Measurements from ENCODE around the gene RAB18.

RAB18 gene

DNA sequence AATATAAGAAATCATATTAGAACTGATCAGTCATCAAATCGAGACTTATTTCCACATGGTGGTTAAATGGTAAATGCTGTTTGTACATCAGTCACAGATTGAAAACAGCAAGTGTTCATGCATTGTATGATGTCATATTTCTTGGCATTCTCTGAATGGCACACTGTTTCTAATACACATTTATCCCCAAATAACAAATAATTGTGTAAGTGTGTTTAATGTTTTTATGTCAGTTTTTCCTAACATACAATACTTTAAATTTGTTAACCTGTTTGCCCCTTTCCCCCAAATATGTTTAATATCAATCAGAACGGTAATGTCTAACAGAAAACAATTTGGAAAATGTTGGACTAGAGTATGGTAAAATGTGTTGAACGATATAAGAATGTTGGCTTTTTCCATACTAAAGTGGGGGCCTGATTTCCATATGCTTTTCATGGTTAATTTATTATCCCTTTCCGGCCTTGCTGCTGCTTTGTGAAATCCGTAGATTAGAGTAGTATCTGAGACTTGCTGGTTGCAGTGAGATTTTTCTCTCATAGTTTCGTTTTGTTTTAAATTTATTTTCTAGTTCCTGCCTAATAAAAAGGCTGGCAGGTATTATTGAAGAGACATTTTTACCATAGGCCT is 23.7 kb downstream of the RAB18 start:
- Histone ChIP-seq H3K4me3 (ENCODE audit: insufficient read depth, low read depth, low read length, poor library complexity, severe bottlenecking) (no peak overlapping the region), H3K36me3 (ENCODE audit: control insufficient read depth, insufficient read depth, low read length) (no peaks in the 10 kb centered on the region), H3K9me3 (ENCODE audit: control insufficient read depth, low read length) (no peaks in the 10 kb centered on the region), H3K27me3 (replicated peaks; ENCODE audit: control insufficient read depth, insufficient read depth, low read length, poor library complexity, severe bottlenecking) (no peaks in the 10 kb centered on the region), H3K27ac (ENCODE audit: insufficient read depth, low read length, poor library complexity, severe bottlenecking) (no peak overlapping the region), H3K4me1 (ENCODE audit: control insufficient read depth, insufficient read depth, low read length, poor library complexity, severe bottlenecking) (peaks cover 4% of the 10 kb centered on the region)
- no peak for DNase-seq

DNA sequence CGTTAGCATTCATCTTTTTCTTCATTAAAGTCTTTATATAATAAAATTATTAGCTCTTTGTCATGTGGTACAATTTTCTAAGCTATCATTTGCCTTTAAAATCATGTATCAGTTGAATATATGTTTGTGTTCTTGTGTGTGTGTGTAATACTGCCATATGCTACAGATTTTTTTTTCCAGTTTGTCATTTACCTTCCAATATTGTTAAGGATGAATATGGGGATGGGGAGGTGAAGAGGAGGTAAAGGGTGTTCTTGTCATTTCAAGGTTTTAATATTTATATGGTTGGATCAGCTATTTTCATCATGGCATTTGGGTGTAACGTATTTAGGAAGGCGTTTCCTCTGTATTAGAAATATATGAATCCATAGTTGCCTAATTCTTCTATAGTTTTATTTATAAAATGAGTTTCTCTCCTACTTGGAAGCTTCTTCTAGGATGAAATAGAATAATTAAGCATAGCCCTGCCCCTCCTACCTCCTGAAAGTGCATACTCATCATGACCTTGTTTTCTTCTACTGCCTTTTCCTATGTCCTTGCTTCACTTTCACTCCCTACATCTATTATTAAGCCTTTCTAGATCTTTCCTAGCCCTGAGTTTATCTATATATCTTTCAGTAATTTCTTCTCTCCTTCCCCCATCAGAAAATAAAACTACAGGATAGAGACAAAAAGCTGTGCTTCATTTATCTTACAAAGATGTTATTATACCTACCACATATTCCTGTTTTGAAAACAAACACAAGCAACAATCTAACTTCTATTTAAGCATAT is 25.1 kb downstream of the RAB18 start:
- Histone ChIP-seq H3K36me3 (ENCODE audit: control insufficient read depth, insufficient read depth, low read length) (peaks cover 7% of the 10 kb centered on the region), H3K9me3 (ENCODE audit: control insufficient read depth, low read length) (no peaks in the 10 kb centered on the region), H3K4me3 (ENCODE audit: insufficient read depth, low read depth, low read length, poor library complexity, severe bottlenecking) (no peak overlapping the region), H3K4me1 (ENCODE audit: control insufficient read depth, insufficient read depth, low read length, poor library complexity, severe bottlenecking) (no peaks in the 10 kb centered on the region), H3K27me3 (replicated peaks; ENCODE audit: control insufficient read depth, insufficient read depth, low read length, poor library complexity, severe bottlenecking) (no peaks in the 10 kb centered on the region), H3K27ac (ENCODE audit: insufficient read depth, low read length, poor library complexity, severe bottlenecking) (no peak overlapping the region)
- no peak for DNase-seq

DNA sequence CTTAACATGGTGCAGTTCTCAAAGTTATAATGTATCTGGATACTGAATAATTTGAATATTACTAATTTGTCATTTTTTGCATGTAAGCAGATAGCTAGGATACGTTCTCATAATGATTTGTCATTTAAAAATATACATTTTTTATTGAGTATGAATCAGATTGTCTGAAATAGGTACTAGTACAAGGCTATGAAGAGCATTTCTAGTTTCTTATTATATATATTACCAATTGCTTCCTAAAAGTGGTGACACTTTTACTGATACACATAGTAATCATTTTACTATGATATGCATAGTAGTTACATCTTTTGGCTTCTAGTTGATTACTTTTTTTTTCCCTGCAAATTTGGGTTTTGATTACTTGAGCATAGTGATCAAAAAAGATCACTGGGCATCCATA is 26.4 kb downstream of the RAB18 start:
- H3K27ac ChIP-seq (ENCODE audit: insufficient read depth, low read length, poor library complexity, severe bottlenecking), result no peak overlapping the region
- DNase-seq, result no peak
- no peaks in the 10 kb centered on the region for H3K9me3 ChIP-seq (ENCODE audit: control insufficient read depth, low read length)
- H3K4me3 ChIP-seq (ENCODE audit: insufficient read depth, low read depth, low read length, poor library complexity, severe bottlenecking), result no peak overlapping the region
- H3K36me3 ChIP-seq (ENCODE audit: control insufficient read depth, insufficient read depth, low read length), result peaks cover 16% of the 10 kb centered on the region
- H3K27me3 ChIP-seq (replicated peaks; ENCODE audit: control insufficient read depth, insufficient read depth, low read length, poor library complexity, severe bottlenecking), result no peaks in the 10 kb centered on the region
- no peaks in the 10 kb centered on the region for H3K4me1 ChIP-seq (ENCODE audit: control insufficient read depth, insufficient read depth, low read length, poor library complexity, severe bottlenecking)

DNA sequence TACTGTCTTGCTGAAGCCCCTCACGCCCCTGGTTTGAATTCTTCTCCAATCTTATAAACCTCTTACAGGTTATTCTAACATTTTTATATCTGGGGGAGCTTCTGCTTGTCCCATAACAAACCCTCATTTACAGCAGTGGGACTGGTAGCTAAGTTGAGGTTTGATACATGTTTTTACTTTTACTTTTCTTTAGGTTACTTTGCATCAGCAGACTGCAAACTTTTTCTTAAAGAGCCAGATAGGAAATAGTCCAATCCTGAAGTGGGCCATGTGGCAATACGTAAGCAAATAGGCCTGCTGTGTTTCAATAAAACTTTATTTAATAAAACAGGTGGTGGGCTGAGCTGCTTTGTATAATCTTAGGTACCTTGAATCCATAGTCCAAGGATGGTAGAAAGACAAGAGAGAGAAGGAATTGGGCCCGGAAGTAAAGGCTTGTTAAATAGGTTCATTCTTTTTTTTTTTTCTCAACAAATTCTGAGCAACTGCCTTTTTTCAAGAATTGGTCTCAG is 27.3 kb downstream of the RAB18 start:
- H3K27ac ChIP-seq (ENCODE audit: insufficient read depth, low read length, poor library complexity, severe bottlenecking), result no peak overlapping the region
- DNase-seq, result no peak
- no peaks in the 10 kb centered on the region for H3K4me1 ChIP-seq (ENCODE audit: control insufficient read depth, insufficient read depth, low read length, poor library complexity, severe bottlenecking)
- H3K27me3 ChIP-seq (replicated peaks; ENCODE audit: control insufficient read depth, insufficient read depth, low read length, poor library complexity, severe bottlenecking), result no peaks in the 10 kb centered on the region
- no peaks in the 10 kb centered on the region for H3K9me3 ChIP-seq (ENCODE audit: control insufficient read depth, low read length)
- H3K4me3 ChIP-seq (ENCODE audit: insufficient read depth, low read depth, low read length, poor library complexity, severe bottlenecking), result no peak overlapping the region
- peaks cover 16% of the 10 kb centered on the region for H3K36me3 ChIP-seq (ENCODE audit: control insufficient read depth, insufficient read depth, low read length)

DNA sequence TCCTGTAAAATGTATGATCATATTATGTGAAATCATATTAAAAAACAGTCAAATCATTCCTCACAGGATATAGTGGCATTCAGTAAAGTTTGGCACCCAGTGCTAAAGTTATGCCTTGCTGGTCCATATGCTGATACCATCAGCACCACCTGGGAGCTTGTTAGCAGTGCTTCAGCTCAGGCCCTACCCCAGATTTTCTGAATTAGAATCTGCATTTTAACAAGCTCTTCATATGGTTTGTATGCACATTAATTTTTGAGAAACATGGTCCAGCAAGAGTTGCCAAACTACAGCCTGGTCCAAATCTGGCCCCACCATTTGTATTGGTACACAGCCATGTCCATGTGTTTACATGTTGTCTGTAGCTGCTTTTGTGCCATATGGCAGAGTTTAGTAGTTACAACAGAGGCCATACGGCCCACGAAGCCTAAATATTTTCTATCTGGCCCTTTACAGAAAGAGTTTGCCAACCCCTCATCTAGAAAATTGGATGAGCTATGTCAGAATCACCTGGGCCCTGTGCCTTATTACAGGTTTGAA is 30.1 kb downstream of the RAB18 start:
- DNase-seq, result no peak
- H3K4me1 ChIP-seq (ENCODE audit: control insufficient read depth, insufficient read depth, low read length, poor library complexity, severe bottlenecking), result no peaks in the 10 kb centered on the region
- no peak overlapping the region for H3K4me3 ChIP-seq (ENCODE audit: insufficient read depth, low read depth, low read length, poor library complexity, severe bottlenecking)
- H3K9me3 ChIP-seq (ENCODE audit: control insufficient read depth, low read length), result no peaks in the 10 kb centered on the region
- H3K27me3 ChIP-seq (replicated peaks; ENCODE audit: control insufficient read depth, insufficient read depth, low read length, poor library complexity, severe bottlenecking), result no peaks in the 10 kb centered on the region
- no peak overlapping the region for H3K27ac ChIP-seq (ENCODE audit: insufficient read depth, low read length, poor library complexity, severe bottlenecking)
- H3K36me3 ChIP-seq (ENCODE audit: control insufficient read depth, insufficient read depth, low read length), result peaks cover 23% of the 10 kb centered on the region

DNA sequence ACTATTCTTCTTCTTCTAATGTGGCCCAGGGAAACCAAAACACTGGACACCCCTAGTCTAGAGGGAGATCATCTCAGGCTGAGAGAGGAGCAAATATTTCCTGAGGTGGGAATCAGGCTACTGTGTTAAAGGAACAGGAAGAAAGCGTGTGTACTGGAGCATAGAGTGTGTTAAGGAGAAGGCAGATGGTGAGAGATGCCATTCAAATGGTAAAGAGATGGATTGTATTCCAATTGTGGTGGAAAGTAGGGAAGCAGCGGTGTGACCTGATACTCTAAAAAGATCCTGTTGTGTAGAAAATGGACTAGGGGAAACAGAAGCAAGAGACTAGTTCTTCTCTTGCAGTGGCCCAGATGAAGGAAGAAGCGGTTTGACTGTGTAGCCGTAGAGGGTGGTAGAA is 31.2 kb downstream of the RAB18 start:
- H3K4me1 ChIP-seq (ENCODE audit: control insufficient read depth, insufficient read depth, low read length, poor library complexity, severe bottlenecking), result no peaks in the 10 kb centered on the region
- DNase-seq, result no peak
- peaks cover 23% of the 10 kb centered on the region for H3K36me3 ChIP-seq (ENCODE audit: control insufficient read depth, insufficient read depth, low read length)
- H3K27me3 ChIP-seq (replicated peaks; ENCODE audit: control insufficient read depth, insufficient read depth, low read length, poor library complexity, severe bottlenecking), result no peaks in the 10 kb centered on the region
- H3K27ac ChIP-seq (ENCODE audit: insufficient read depth, low read length, poor library complexity, severe bottlenecking), result no peak overlapping the region
- H3K9me3 ChIP-seq (ENCODE audit: control insufficient read depth, low read length), result no peaks in the 10 kb centered on the region
- no peak overlapping the region for H3K4me3 ChIP-seq (ENCODE audit: insufficient read depth, low read depth, low read length, poor library complexity, severe bottlenecking)

DNA sequence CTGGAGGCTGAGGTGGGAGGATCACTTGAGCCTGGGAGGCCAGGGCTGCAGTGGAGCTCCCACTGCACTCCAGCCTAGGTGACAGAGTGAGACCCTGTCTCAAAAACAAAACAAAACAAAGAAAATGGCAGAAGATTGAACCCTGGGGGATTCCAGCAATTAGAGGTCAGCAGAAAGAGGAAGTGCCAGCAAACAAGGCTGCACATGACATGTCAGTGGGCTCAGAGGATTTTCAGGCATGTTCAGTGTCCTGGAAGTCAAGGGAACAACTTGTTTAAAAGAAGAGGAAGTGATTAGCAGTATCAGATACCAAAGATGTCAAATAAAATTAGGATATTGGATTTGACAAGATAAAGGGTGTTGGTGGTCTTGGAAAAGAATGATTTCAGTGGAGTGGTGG is 32.3 kb downstream of the RAB18 start:
- Histone ChIP-seq H3K4me1 (ENCODE audit: control insufficient read depth, insufficient read depth, low read length, poor library complexity, severe bottlenecking) (no peaks in the 10 kb centered on the region), H3K27me3 (replicated peaks; ENCODE audit: control insufficient read depth, insufficient read depth, low read length, poor library complexity, severe bottlenecking) (no peaks in the 10 kb centered on the region), H3K27ac (ENCODE audit: insufficient read depth, low read length, poor library complexity, severe bottlenecking) (no peak overlapping the region), H3K36me3 (ENCODE audit: control insufficient read depth, insufficient read depth, low read length) (peaks cover 23% of the 10 kb centered on the region), H3K9me3 (ENCODE audit: control insufficient read depth, low read length) (no peaks in the 10 kb centered on the region), H3K4me3 (ENCODE audit: insufficient read depth, low read depth, low read length, poor library complexity, severe bottlenecking) (no peak overlapping the region)
- DNase-seq, result no peak

DNA sequence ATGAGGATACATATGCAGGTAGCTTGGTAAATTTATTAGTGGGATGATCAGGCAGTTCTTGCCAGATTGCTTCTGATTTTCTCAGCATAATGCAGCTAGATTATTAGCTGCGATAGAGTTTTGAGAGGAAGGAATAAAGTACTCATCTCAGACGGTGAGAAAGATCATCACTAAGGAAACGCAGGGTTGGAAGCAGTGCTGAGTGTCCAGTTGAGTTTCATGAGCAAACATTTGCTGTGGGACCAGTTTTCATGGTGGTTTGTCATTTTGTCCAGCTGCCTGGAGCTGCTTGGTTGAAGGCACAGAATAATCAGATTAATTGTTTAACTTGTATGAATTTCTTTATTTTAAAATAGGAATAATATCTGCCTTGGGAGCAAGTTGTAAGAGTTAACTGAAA is 33.1 kb downstream of the RAB18 start:
- Histone ChIP-seq H3K9me3 (ENCODE audit: control insufficient read depth, low read length) (no peaks in the 10 kb centered on the region), H3K4me1 (ENCODE audit: control insufficient read depth, insufficient read depth, low read length, poor library complexity, severe bottlenecking) (no peaks in the 10 kb centered on the region), H3K27me3 (replicated peaks; ENCODE audit: control insufficient read depth, insufficient read depth, low read length, poor library complexity, severe bottlenecking) (no peaks in the 10 kb centered on the region), H3K4me3 (ENCODE audit: insufficient read depth, low read depth, low read length, poor library complexity, severe bottlenecking) (no peak overlapping the region), H3K36me3 (ENCODE audit: control insufficient read depth, insufficient read depth, low read length) (peaks cover 23% of the 10 kb centered on the region), H3K27ac (ENCODE audit: insufficient read depth, low read length, poor library complexity, severe bottlenecking) (no peak overlapping the region)
- DNase-seq, result no peak

DNA sequence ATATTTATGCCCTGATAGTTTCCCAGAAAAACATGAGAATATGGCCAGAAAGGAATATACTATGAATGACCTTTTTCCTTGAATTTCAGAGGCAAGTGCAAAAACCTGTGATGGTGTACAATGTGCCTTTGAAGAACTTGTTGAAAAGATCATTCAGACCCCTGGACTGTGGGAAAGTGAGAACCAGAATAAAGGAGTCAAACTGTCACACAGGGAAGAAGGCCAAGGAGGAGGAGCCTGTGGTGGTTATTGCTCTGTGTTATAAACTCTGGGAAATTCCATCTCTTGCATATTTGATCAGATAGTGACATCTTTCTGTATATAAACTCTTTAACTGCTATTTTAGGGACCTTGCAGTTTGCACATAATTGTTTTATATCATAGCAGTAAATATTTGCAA is 33.7 kb downstream of the RAB18 start:
- H3K4me1 ChIP-seq (ENCODE audit: control insufficient read depth, insufficient read depth, low read length, poor library complexity, severe bottlenecking), result no peaks in the 10 kb centered on the region
- no peaks in the 10 kb centered on the region for H3K9me3 ChIP-seq (ENCODE audit: control insufficient read depth, low read length)
- H3K36me3 ChIP-seq (ENCODE audit: control insufficient read depth, insufficient read depth, low read length), result peaks cover 23% of the 10 kb centered on the region
- H3K27me3 ChIP-seq (replicated peaks; ENCODE audit: control insufficient read depth, insufficient read depth, low read length, poor library complexity, severe bottlenecking), result no peaks in the 10 kb centered on the region
- no peak overlapping the region for H3K4me3 ChIP-seq (ENCODE audit: insufficient read depth, low read depth, low read length, poor library complexity, severe bottlenecking)
- DNase-seq, result no peak
- H3K27ac ChIP-seq (ENCODE audit: insufficient read depth, low read length, poor library complexity, severe bottlenecking), result no peak overlapping the region

DNA sequence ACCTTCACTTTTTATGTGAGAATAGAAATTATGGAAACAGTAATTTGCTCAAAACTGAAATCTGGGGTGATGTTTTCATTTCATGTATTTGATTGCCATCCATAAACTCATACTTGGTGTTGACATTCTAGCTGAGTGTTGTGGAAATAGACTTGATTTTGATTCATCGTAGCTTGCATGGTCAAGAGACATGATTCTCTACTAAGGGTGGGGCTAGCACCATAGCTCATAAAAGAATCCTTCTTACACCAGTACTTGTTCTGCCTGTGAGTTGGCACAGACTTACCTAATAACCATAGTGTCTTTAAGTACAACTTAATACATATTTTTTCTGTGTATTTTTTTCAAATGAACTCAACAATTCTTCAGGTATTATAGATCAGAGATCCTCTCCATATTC is 36.6 kb downstream of the RAB18 start:
- Histone ChIP-seq H3K4me1 (ENCODE audit: control insufficient read depth, insufficient read depth, low read length, poor library complexity, severe bottlenecking) (no peaks in the 10 kb centered on the region), H3K4me3 (ENCODE audit: insufficient read depth, low read depth, low read length, poor library complexity, severe bottlenecking) (no peak overlapping the region), H3K27ac (ENCODE audit: insufficient read depth, low read length, poor library complexity, severe bottlenecking) (peak overlapping the region; percentile 13), H3K9me3 (ENCODE audit: control insufficient read depth, low read length) (no peaks in the 10 kb centered on the region), H3K36me3 (ENCODE audit: control insufficient read depth, insufficient read depth, low read length) (peaks cover 6% of the 10 kb centered on the region), H3K27me3 (replicated peaks; ENCODE audit: control insufficient read depth, insufficient read depth, low read length, poor library complexity, severe bottlenecking) (no peaks in the 10 kb centered on the region)
- DNase-seq, result no peak
